K562 (cell line): Measurements from ENCODE around the gene UBE2I. TPM values are rescaled to one million over a fixed set of nuclear protein-coding genes. Genes with fewer than 3 reads are reported as not detected.

ENCODE experiments used
- ATAC-seq: fragments of 200-7000 bp; cut with Tn5 transposase; 3 replicates; pipeline ENCODE4 v1.9.1; 2020; ENCODE audit warnings: moderate library complexity
- BruUV-seq: library from RNA; stranded (reverse); fragments of 400-500 nt; replicated peaks from 2 replicates; lab custom pipeline; 2021; lab: Mats Ljungman, UMichigan
- CTCF ChIA-PET: fragments of 300-600 bp; formaldehyde crosslinking; extraction: SDS; loops from one replicate; lab custom pipeline; 2021; ENCODE audit warnings: low intra/inter-chr PET ratio; lab: Yijun Ruan, JAX
- POLR2A ChIA-PET: fragments of 300-600, 350-650 bp; sonication (Branson Sonifier 250); formaldehyde crosslinking; extraction: SDS; loops from one replicate; lab custom pipeline; 2021; ENCODE audit warnings: antibody characterized with exemption, inconsistent platforms; lab: Yijun Ruan, JAX
- DNase-seq, 4 experiments: peaks; one replicate each; pipeline versions ENCODE4 v3.0.0 to v3.0.0-alpha.2; 2011 to 2018; ENCODE audit warnings: low spot score in 3 of 4, mixed read lengths in 3 of 4; ENCODE audit errors: extremely low read depth in 1 of 4
- FAIRE-seq: peaks from 2 replicates; lab custom pipeline; 2011; peaks lifted over from hg19 to GRCh38; lab: Jason Lieb, UNC
- H2AFZ ChIP-seq: 2 replicates; pipeline ENCODE4 v1.6.0; 2011; ENCODE audit warnings: low read depth, low read length, control low read depth, inconsistent platforms
- H3K27ac ChIP-seq: fragments of 200-600 bp; 3 replicates; pipeline ENCODE4 v1.8.0; 2011; ENCODE audit warnings: low read depth, mild to moderate bottlenecking, control low read depth, inconsistent platforms, low read length, moderate library complexity, mixed read lengths; ENCODE audit errors: extremely low read depth
- H3K27me3 ChIP-seq, 2 experiments: fragments of 300-600 bp in 1 of 2; 2 replicates in 1 of 2; 3 replicates in 1 of 2; pipeline versions ENCODE4 v1.6.0 to v1.8.0; 2011; ENCODE audit warnings: inconsistent platforms in 2 of 2, low read length in 2 of 2, mild to moderate bottlenecking in 1 of 2, mixed read lengths in 1 of 2, moderate library complexity in 1 of 2; ENCODE audit not compliant: control insufficient read depth in 2 of 2, insufficient read depth in 2 of 2
- H3K36me3 ChIP-seq: fragments of 300-600 bp; 3 replicates; pipeline ENCODE4 v1.8.0; 2011; ENCODE audit warnings: mild to moderate bottlenecking, low read length, inconsistent platforms; ENCODE audit not compliant: control insufficient read depth, insufficient read depth
- H3K4me1 ChIP-seq, 2 experiments: fragments of 200-600 bp in 1 of 2; replicated peaks in 1 of 2; 2 replicates in 1 of 2; 3 replicates in 1 of 2; pipeline versions ENCODE4 v1.5.1 to v1.8.0; 2011; ENCODE audit warnings: inconsistent platforms in 2 of 2, low read length in 2 of 2, mild to moderate bottlenecking in 1 of 2, mixed read lengths in 1 of 2, moderate library complexity in 1 of 2; ENCODE audit not compliant: control insufficient read depth in 2 of 2, insufficient read depth in 2 of 2
- H3K4me2 ChIP-seq: 2 replicates; pipeline ENCODE4 v1.6.1; 2011; ENCODE audit warnings: low read length, control low read depth, inconsistent platforms, mixed read lengths; ENCODE audit not compliant: insufficient read depth
- H3K4me3 ChIP-seq: fragments of 200-600 bp; sonication (generic), shearing (Covaris generic); 2 replicates; pipeline ENCODE4 v1.5.1; 2016; ENCODE audit warnings: control low read depth, inconsistent platforms
- H3K79me2 ChIP-seq: fragments of 200-600 bp; 3 replicates; pipeline ENCODE4 v1.8.0; 2011; ENCODE audit warnings: low read length, inconsistent platforms; ENCODE audit not compliant: control insufficient read depth, insufficient read depth
- H3K9ac ChIP-seq, 2 experiments: 2 replicates each; pipeline versions ENCODE4 v1.6.0 to v1.6.1; 2011; ENCODE audit warnings: low read depth in 2 of 2, low read length in 2 of 2, control low read depth in 1 of 2, inconsistent platforms in 1 of 2, mild to moderate bottlenecking in 1 of 2, mixed read lengths in 1 of 2; ENCODE audit not compliant: insufficient read depth in 1 of 2
- H3K9me1 ChIP-seq: one replicate; pipeline ENCODE4 v1.6.0; 2011; ENCODE audit warnings: inconsistent platforms, mild to moderate bottlenecking, low read length, moderate library complexity; ENCODE audit not compliant: control insufficient read depth, insufficient read depth
- H3K9me3 ChIP-seq: replicated peaks from 2 replicates; pipeline ENCODE4 v1.5.1; 2011; ENCODE audit warnings: low read depth, low read length, inconsistent platforms; ENCODE audit not compliant: control insufficient read depth, insufficient read depth
- H4K20me1 ChIP-seq: replicated peaks from 2 replicates; pipeline ENCODE4 v1.6.1; 2011; ENCODE audit warnings: low read length, inconsistent platforms, mixed read lengths; ENCODE audit not compliant: control insufficient read depth, insufficient read depth
- ELF4 ChIP-seq: fragments of 450-650 bp; formaldehyde crosslinking; IDR thresholded peaks from 2 replicates; pipeline ENCODE4 v1.4.0; 2022; ENCODE audit warnings: missing genetic modification characterization
- POLR2G ChIP-seq: fragments of 200-400 bp; formaldehyde crosslinking; IDR thresholded peaks from 2 replicates; pipeline ENCODE4 v1.6.1; 2017; ENCODE audit warnings: low read depth, mild to moderate bottlenecking, antibody characterized with exemption, low read length, moderate library complexity
- RBM34 ChIP-seq: fragments of 200-400 bp; formaldehyde crosslinking; IDR thresholded peaks from 2 replicates; pipeline ENCODE4 v1.6.1; 2018; ENCODE audit warnings: low read length, borderline replicate concordance; ENCODE audit not compliant: insufficient read depth
- SUPT5H ChIP-seq: fragments of 450-650 bp; IDR thresholded peaks from 2 replicates; pipeline ENCODE4 v1.6.1; 2016
- VEZF1 ChIP-seq: fragments of 200-800 bp; sonication (Bioruptor generic); IDR thresholded peaks from 2 replicates; pipeline ENCODE4 v1.6.1; 2017; ENCODE audit warnings: missing genetic modification characterization, missing compliant biosample characterization
- ZBTB1 ChIP-seq: sonication (generic); formaldehyde crosslinking; IDR thresholded peaks from 2 replicates; pipeline ENCODE4 v1.8.1; 2023; ENCODE audit warnings: missing genetic modification reagents, low read depth, mild to moderate bottlenecking, borderline replicate concordance
- ZBTB33 ChIP-seq: sonication (generic); formaldehyde crosslinking; IDR thresholded peaks from 2 replicates; pipeline ENCODE4 v1.8.1; 2023; ENCODE audit warnings: mild to moderate bottlenecking, missing genetic modification reagents
- ZFX ChIP-seq: sonication (generic); formaldehyde crosslinking; IDR thresholded peaks from 2 replicates; pipeline ENCODE4 v1.8.0; 2022; ENCODE audit warnings: mild to moderate bottlenecking, missing genetic modification reagents, moderate library complexity
- WGBS: fragments of 100-300 bp; shearing (Covaris generic); methylation state at CpG from one replicate; pipeline ENCODE4 v1.1.6; 2016; ENCODE audit warnings: low coverage, mixed read lengths; ENCODE audit not compliant: insufficient coverage; ENCODE audit errors: missing lambda C conversion rate; 5-methylcytosine and 5-hydroxymethylcytosine counted together
- in situ Hi-C: fragments of 300-500 bp; cut with MboI; formaldehyde crosslinking; loops from 4 replicates; pipeline ENCODE4 v1.15.0; 2018; ENCODE audit warnings: inconsistent platforms, mixed read lengths
- intact Hi-C: fragments of 100-400 bp; cut with micrococcal nuclease; formaldehyde crosslinking; loops from 2 replicates; pipeline ENCODE4 v1.14.2; 2022
- polyA plus RNA-seq, 8 experiments: library from polyadenylated mRNA; depleted of rRNA in 4 of 8; stranded (reverse) in 5 of 8; unstranded in 3 of 8; fragments of >200 nt; fragmentation: Nextera tagmentation in 2 of 8; fragmentation: Illumina TruSeq in 1 of 8; extraction: Ambion mirVana in 2 of 8; extraction: Trizol in 1 of 8; gene quantifications; 2 replicates each; pipeline versions ENCODE4 v1.2.1 to v1.2.3, GENCODE V29; 2011 to 2014; ENCODE audit warnings: inconsistent platforms in 1 of 8, missing spikeins in 1 of 8
- total RNA-seq, 7 experiments: library from RNA; depleted of rRNA in 6 of 7; stranded (reverse); fragments of >200 nt in 6 of 7; fragmentation: Illumina TruSeq in 2 of 7; extraction: Trizol in 2 of 7; gene quantifications; 2 replicates each; pipeline versions ENCODE4 v1.2.1 to v1.2.3, GENCODE V29; 2011 to 2021; ENCODE audit warnings: low replicate concordance in 1 of 7

UBE2I gene
- total and polyA plus RNA-seq, 9 of the 15 experiments (the other 6 are each of a cell fraction or from before 2014, with no cell fraction given) = 36.6 to 254 (median 104) TPM

GRCh38 chr16:1347286-1347855 is 37.9 kb downstream of the UBE2I start:
- in situ Hi-C loops (no loop called here), intact Hi-C loops (loop anchor here (10.0 kb wide), 1 partner anchor 53 kb away; no protein-coding TSS in a partner anchor)
- peaks cover 9 to 90% of the 10 kb centered on the region in 2 experiments for H3K4me1 ChIP-seq
- H3K27ac ChIP-seq = no peak overlapping the region
- ATAC-seq (no peak), DNase-seq (no peak), FAIRE-seq (no peak)
- no peak overlapping the region for H3K4me3 ChIP-seq
- peaks cover 19% of the 10 kb centered on the region for H3K79me2 ChIP-seq
- H3K27me3 ChIP-seq = no peaks in the 10 kb centered on the region
- peaks cover 22% of the 10 kb centered on the region; the same call in 1 of the 3 replicates for H3K36me3 ChIP-seq
- H3K9me3 ChIP-seq = no peaks in the 10 kb centered on the region
- ChIA-PET CTCF (interaction anchor here (0.6 kb wide), 1 partner anchor 548 kb away, joined by 4 read pairs; no protein-coding TSS in a partner anchor), POLR2A (interaction anchor here (1.3 to 1.7 kb wide), 3 partner anchors 12 to 73 kb away, joined by 3 to 7 read pairs (median 5); partner anchors contain the start of gene UQCC4)
- peaks cover 12% of the 10 kb centered on the region for H4K20me1 ChIP-seq
- no peaks in the 10 kb centered on the region for H3K9me1 ChIP-seq
- no peak overlapping the region for H3K4me2 ChIP-seq
- no peak for TF ChIP-seq RBM34
- peak; percentile 44; the same call in 1 of the 2 replicates for TF ChIP-seq POLR2G
- 0 out of 2 replicates have a peak, but pooled peaks have one; percentile 30 for TF ChIP-seq SUPT5H
- no TSS peak for BruUV-seq
- H3K9ac ChIP-seq = peak overlapping the region in 1 of 2 experiments; percentile 10; a peak in 1 of 4 replicates
- H2AFZ ChIP-seq = no peak overlapping the region
- WGBS = 81% methylated on average over 20 of the region's 31 CpGs

- no peak overlapping the region for H2AFZ ChIP-seq
- H3K9ac ChIP-seq = no peak overlapping the region
- no TSS peak for BruUV-seq
- ChIA-PET CTCF (no interaction called here), POLR2A (interaction anchor here (1.4 kb wide), 1 partner anchor 73 kb away, joined by 5 read pairs; the partner anchor contains the start of gene UQCC4)
- ATAC-seq (no peak), FAIRE-seq (no peak), DNase-seq (no peak)
- in situ Hi-C loops = no loop called here
- H3K36me3 ChIP-seq = peaks cover 22% of the 10 kb centered on the region; the same call in 1 of the 3 replicates
- intact Hi-C loops = loop anchor here (10.0 kb wide), 1 partner anchor 53 kb away; no protein-coding TSS in a partner anchor
- no peak overlapping the region for H3K4me2 ChIP-seq
- H3K4me1 ChIP-seq = peaks cover 9 to 86% of the 10 kb centered on the region in 2 experiments; a peak in 4 of 5 replicates
- no peaks in the 10 kb centered on the region for H3K9me1 ChIP-seq
- H3K79me2 ChIP-seq = peaks cover 23% of the 10 kb centered on the region
- H3K4me3 ChIP-seq = no peak overlapping the region
- H3K27me3 ChIP-seq = no peaks in the 10 kb centered on the region
- WGBS = 91% methylated on average over 14 of the region's 29 CpGs
- H3K9me3 ChIP-seq = no peaks in the 10 kb centered on the region
- no peak overlapping the region for H3K27ac ChIP-seq
- H4K20me1 ChIP-seq = peaks cover 9% of the 10 kb centered on the region
- TF ChIP-seq ZBTB1 (CRISPR knock-in tag) = no peak
- TF ChIP-seq POLR2G = 0 out of 2 replicates have a peak, but pooled peaks have one; percentile 7
- peak; percentile 29; the same call in 1 of the 2 replicates for TF ChIP-seq ZFX (CRISPR knock-in tag)
- peak; percentile 76 for TF ChIP-seq ZBTB33 (CRISPR knock-in tag)
- no peak for TF ChIP-seq ELF4 (CRISPR knock-in tag)
- no peak for TF ChIP-seq VEZF1 (CRISPR knock-in tag)
Measured at GRCh38 chr16:1347962-1348361, 38.5 kb downstream of the UBE2I start.
